ENCODE data around the gene ATP8B1. TPM values are rescaled to one million over a fixed set of nuclear protein-coding genes. Genes with fewer than 3 reads are reported as not detected.

Gene ATP8B1
- polyA plus RNA-seq, 1 donor = 4.5 TPM

GRCh38 chr18:57791911-57792310 is 11.2 kb downstream of the ATP8B1 start:
- DNase-seq = no peak

GRCh38 chr18:57791192-57791591 is 11.9 kb downstream of the ATP8B1 start:
- no peak for DNase-seq

GRCh38 chr18:57790316-57790715 is 12.8 kb downstream of the ATP8B1 start:
- no peak for DNase-seq

GRCh38 chr18:57789759-57790158 is 13.4 kb downstream of the ATP8B1 start:
- DNase-seq = no peak

GRCh38 chr18:57789090-57789489 is 14.0 kb downstream of the ATP8B1 start:
- DNase-seq = peak; percentile 75

GRCh38 chr18:57787068-57787685 is 15.9 kb downstream of the ATP8B1 start:
- DNase-seq = no peak

- DNase-seq = no peak
Measured at GRCh38 chr18:57785751-57786437, 17.2 kb downstream of the ATP8B1 start.

- DNase-seq = no peak
Measured at GRCh38 chr18:57784801-57785114, 18.4 kb downstream of the ATP8B1 start.

GRCh38 chr18:57784034-57784800 is 18.9 kb downstream of the ATP8B1 start:
- no peak for DNase-seq

GRCh38 chr18:57782049-57782448 is 21.1 kb downstream of the ATP8B1 start:
- DNase-seq = no peak

GRCh38 chr18:57780706-57781347 is 22.3 kb downstream of the ATP8B1 start:
- peak; percentile 32 for DNase-seq

GRCh38 chr18:57780318-57780705 is 22.8 kb downstream of the ATP8B1 start:
- DNase-seq = peak; percentile 38

GRCh38 chr18:57776767-57777166 is 26.3 kb downstream of the ATP8B1 start:
- no peak for DNase-seq

GRCh38 chr18:57776354-57776753 is 26.8 kb downstream of the ATP8B1 start:
- no peak for DNase-seq

GRCh38 chr18:57775937-57776336 is 27.2 kb downstream of the ATP8B1 start:
- no peak for DNase-seq

GRCh38 chr18:57772387-57772799 is 30.7 kb downstream of the ATP8B1 start:
- DNase-seq = no peak

GRCh38 chr18:57771626-57772025 is 31.5 kb downstream of the ATP8B1 start:
- DNase-seq = no peak

GRCh38 chr18:57771193-57771592 is 31.9 kb downstream of the ATP8B1 start:
- no peak for DNase-seq

- no peak for DNase-seq
Measured at GRCh38 chr18:57768537-57769326, 34.4 kb downstream of the ATP8B1 start.

- no peak for DNase-seq
Measured at GRCh38 chr18:57767259-57768050, 35.7 kb downstream of the ATP8B1 start.

- no peak for DNase-seq
Measured at GRCh38 chr18:57764995-57765394, 38.1 kb downstream of the ATP8B1 start.

GRCh38 chr18:57764087-57764486 is 39.0 kb downstream of the ATP8B1 start:
- DNase-seq = no peak
